ENCODE results near the gene USP32.

USP32 gene

DNA sequence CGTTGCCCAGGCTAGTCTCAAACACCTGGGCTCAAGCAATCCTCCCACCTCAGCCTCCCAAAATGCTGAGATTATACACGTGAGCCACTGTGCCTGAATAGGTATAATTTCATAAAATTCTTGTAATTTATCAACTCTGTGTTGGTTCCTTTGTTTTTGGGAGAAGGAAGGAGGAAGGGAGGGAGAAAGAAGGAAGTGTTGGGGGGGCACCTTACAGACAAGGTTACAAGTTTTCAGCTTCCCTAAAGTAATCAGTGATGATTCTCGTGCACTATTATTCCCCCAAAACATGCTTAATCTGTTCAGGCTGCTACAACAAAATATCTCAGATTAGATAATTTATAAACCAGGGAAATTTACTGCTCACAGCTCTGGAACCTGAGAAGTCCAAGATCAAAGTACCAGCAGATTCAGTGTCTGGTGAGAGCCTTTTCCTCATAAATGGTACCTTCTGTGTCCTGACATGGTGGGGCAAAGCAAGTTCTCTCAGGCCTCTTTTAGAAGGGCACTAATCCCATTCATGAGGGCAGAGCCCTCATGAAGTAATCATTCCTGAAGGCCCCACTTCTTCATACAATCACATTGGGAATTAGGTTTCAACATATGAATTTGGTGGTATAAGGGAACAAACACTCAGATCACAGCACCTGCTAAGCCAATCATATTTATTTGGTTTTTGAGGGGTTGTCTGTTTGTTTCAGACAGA is 28.1 kb downstream of the USP32 start:
- H3K4me3 ChIP-seq (ENCODE audit: low read depth, low read length), result no peak overlapping the region
- TF ChIP-seq CTCF (IDR thresholded peaks at IDR 0.05; ENCODE audit: low read depth, low read length), result no peak
- no peak for TF ChIP-seq MYC (IDR thresholded peaks at IDR 0.05; ENCODE audit: low read depth, low read length)
- no peak for TF ChIP-seq POLR2A (IDR thresholded peaks at IDR 0.05; ENCODE audit: extremely low read depth, insufficient read length)
- TF ChIP-seq, protein P1, sequence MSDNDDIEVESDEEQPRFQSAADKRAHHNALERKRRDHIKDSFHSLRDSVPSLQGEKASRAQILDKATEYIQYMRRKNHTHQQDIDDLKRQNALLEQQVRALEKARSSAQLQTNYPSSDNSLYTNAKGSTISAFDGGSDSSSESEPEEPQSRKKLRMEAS (IDR thresholded peaks at IDR 0.05; ENCODE audit: low read depth, low read length), result no peak

DNA sequence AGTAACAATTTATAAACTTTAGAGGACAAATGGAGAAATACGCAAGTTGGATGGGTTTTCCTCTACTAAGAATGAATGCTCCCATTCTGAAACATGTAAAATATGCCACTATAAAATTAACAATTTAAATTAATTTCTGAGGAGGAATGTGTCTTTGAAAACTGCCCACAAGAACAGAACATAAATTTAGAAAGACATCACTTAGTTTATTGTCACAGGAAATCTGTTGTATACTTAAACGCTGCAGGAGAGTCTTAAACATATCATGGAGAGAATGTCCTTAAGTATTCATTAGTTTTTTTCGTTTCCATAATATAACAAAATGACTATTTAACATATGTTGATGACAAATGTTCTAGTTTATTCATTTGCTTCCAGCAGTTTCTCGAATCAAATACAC is 29.6 kb downstream of the USP32 start:
- H3K4me3 ChIP-seq (ENCODE audit: low read depth, low read length), result no peak overlapping the region
- TF ChIP-seq CTCF (IDR thresholded peaks at IDR 0.05; ENCODE audit: low read depth, low read length) (no peak), MYC (IDR thresholded peaks at IDR 0.05; ENCODE audit: low read depth, low read length) (no peak), POLR2A (IDR thresholded peaks at IDR 0.05; ENCODE audit: extremely low read depth, insufficient read length) (no peak)
- TF ChIP-seq, protein P1 (IDR thresholded peaks at IDR 0.05; ENCODE audit: low read depth, low read length), result no peak
- DNase-seq (ENCODE audit: low read depth), result no peak

More for the DNA sequence above, 28.1 kb downstream of the USP32 start:
- DNase-seq (ENCODE audit: low read depth), result no peak

- TF ChIP-seq CTCF (IDR thresholded peaks at IDR 0.05; ENCODE audit: low read depth, low read length) (no peak), POLR2A (IDR thresholded peaks at IDR 0.05; ENCODE audit: extremely low read depth, insufficient read length) (no peak), MYC (IDR thresholded peaks at IDR 0.05; ENCODE audit: low read depth, low read length) (no peak)
- TF ChIP-seq, protein P1 (IDR thresholded peaks at IDR 0.05; ENCODE audit: low read depth, low read length), result no peak
- no peak overlapping the region for H3K4me3 ChIP-seq (ENCODE audit: low read depth, low read length)
- DNase-seq (ENCODE audit: low read depth), result no peak
Observed at GRCh38 chr17:60361889-60362288, 30.0 kb downstream of the USP32 start.

DNA sequence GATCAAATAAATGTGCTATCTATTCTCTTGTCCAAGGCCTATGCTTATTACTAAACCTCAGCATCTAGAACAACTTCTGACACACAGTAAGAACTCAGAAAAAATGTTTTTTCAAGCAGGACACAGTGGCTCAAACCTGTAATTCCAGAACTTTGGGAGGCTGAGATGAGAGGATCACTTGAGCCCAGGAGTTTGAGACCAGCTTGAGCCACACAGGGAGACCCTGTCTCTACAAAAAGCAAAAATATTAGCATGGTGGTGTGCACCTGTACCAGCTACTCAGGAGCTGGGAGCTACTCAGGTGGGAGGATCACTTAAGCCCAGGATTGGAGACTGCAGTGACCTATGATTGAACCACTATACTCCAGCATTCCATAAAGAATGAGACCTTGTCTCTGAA is 32.5 kb downstream of the USP32 start:
- DNase-seq (ENCODE audit: low read depth), result no peak
- no peak for TF ChIP-seq CTCF (IDR thresholded peaks at IDR 0.05; ENCODE audit: low read depth, low read length)
- TF ChIP-seq, protein P1 (IDR thresholded peaks at IDR 0.05; ENCODE audit: low read depth, low read length), result no peak
- TF ChIP-seq MYC (IDR thresholded peaks at IDR 0.05; ENCODE audit: low read depth, low read length), result no peak
- no peak for TF ChIP-seq POLR2A (IDR thresholded peaks at IDR 0.05; ENCODE audit: extremely low read depth, insufficient read length)
- H3K4me3 ChIP-seq (ENCODE audit: low read depth, low read length), result no peak overlapping the region

- TF ChIP-seq CTCF (IDR thresholded peaks at IDR 0.05; ENCODE audit: low read depth, low read length) (no peak), MYC (IDR thresholded peaks at IDR 0.05; ENCODE audit: low read depth, low read length) (no peak)
- TF ChIP-seq, protein P1 (IDR thresholded peaks at IDR 0.05; ENCODE audit: low read depth, low read length), result no peak
- no peak for DNase-seq (ENCODE audit: low read depth)
- H3K4me3 ChIP-seq (ENCODE audit: low read depth, low read length), result no peak overlapping the region
Observed at GRCh38 chr17:60358606-60359225, 33.2 kb downstream of the USP32 start.
